Stimulated activated naive B cell treated with anti-CD40 and anti-IgM and Interleukin-4, amounts not matched to agents 10 μg/mL and 1 μg/mL and 100 μg/mL, for 72 hours (primary cell): ENCODE measurements around the gene TNFRSF18.

Source experiments
- ATAC-seq, 2 donors: fragments of 150-1000 bp; cut with Tn5 transposase; replicated peaks; 2 replicates each; pipeline ENCODE4 v1.10.0; 2021; ENCODE audit warnings: moderate library complexity in 1 of 2
- DNase-seq: peaks from one replicate; pipeline ENCODE4 v3.0.0; 2021
- H3K27ac Mint-ChIP-seq: one replicate; pipeline ENCODE4 v1.8.0; 2022; ENCODE audit warnings: mild to moderate bottlenecking, mixed read lengths
- H3K27me3 Mint-ChIP-seq, 2 donors: one replicate each; pipeline ENCODE4 v1.8.0; 2022; ENCODE audit warnings: mixed read lengths in 2 of 2
- H3K36me3 Mint-ChIP-seq, 2 donors: one replicate each; pipeline ENCODE4 v1.8.0; 2022; ENCODE audit warnings: mixed read lengths in 2 of 2, mild to moderate bottlenecking in 1 of 2
- H3K4me1 Mint-ChIP-seq, 2 donors: one replicate each; pipeline ENCODE4 v1.8.0; 2022; ENCODE audit warnings: mixed read lengths in 2 of 2, mild to moderate bottlenecking in 1 of 2
- H3K4me3 Mint-ChIP-seq, 2 donors: one replicate each; pipeline ENCODE4 v1.8.0; 2022; ENCODE audit warnings: mild to moderate bottlenecking in 2 of 2, mixed read lengths in 2 of 2, moderate library complexity in 1 of 2
- H3K9me3 Mint-ChIP-seq, 2 donors: one replicate each; pipeline ENCODE4 v1.8.0; 2022; ENCODE audit warnings: mixed read lengths in 2 of 2, mild to moderate bottlenecking in 1 of 2

TNFRSF18 gene

GRCh38 chr1:1236176-1236763 is 29.9 kb upstream of the TNFRSF18 start:
- peaks cover 20 to 58% of the 10 kb centered on the region in 2 donors for H3K4me1 Mint-ChIP-seq
- H3K27me3 Mint-ChIP-seq = peaks cover 0 to 6% of the 10 kb centered on the region in 2 donors
- H3K4me3 Mint-ChIP-seq = no peak overlapping the region
- H3K27ac Mint-ChIP-seq = peak overlapping the region; percentile 37
- H3K9me3 Mint-ChIP-seq = no peaks in the 10 kb centered on the region
- DNase-seq (no peak), ATAC-seq (no peak)
- H3K36me3 Mint-ChIP-seq = peaks cover 14 to 15% of the 10 kb centered on the region in 2 donors

GRCh38 chr1:1235016-1235744 is 28.8 kb upstream of the TNFRSF18 start:
- Mint-ChIP-seq H3K4me3 (no peak overlapping the region), H3K27ac (no peak overlapping the region), H3K27me3 (no peaks in the 10 kb centered on the region), H3K4me1 (peaks cover 24 to 67% of the 10 kb centered on the region in 2 donors), H3K36me3 (peaks cover 14 to 19% of the 10 kb centered on the region in 2 donors), H3K9me3 (no peaks in the 10 kb centered on the region)
- DNase-seq (no peak), ATAC-seq (no peak)

GRCh38 chr1:1234180-1234808 is 27.9 kb upstream of the TNFRSF18 start:
- Mint-ChIP-seq H3K27me3 (no peaks in the 10 kb centered on the region), H3K9me3 (no peaks in the 10 kb centered on the region), H3K27ac (peak overlapping the region; percentile 87), H3K4me3 (peak overlapping the region; percentile 72 to 80), H3K36me3 (peaks cover 18 to 27% of the 10 kb centered on the region in 2 donors), H3K4me1 (peaks cover 33 to 76% of the 10 kb centered on the region in 2 donors)
- DNase-seq (no peak), ATAC-seq (no peak)

- peaks cover 33 to 73% of the 10 kb centered on the region in 2 donors for H3K4me1 Mint-ChIP-seq
- ATAC-seq (no peak), DNase-seq (no peak)
- H3K27me3 Mint-ChIP-seq = no peaks in the 10 kb centered on the region
- H3K9me3 Mint-ChIP-seq = no peaks in the 10 kb centered on the region
- H3K27ac Mint-ChIP-seq = peak overlapping the region; percentile 87
- H3K4me3 Mint-ChIP-seq = peak overlapping the region; percentile 72 to 80
- H3K36me3 Mint-ChIP-seq = peaks cover 18 to 28% of the 10 kb centered on the region in 2 donors
These were observed 27.1 kb upstream of the TNFRSF18 start for GRCh38 chr1:1233567-1233892.

GRCh38 chr1:1232796-1233566 is 26.6 kb upstream of the TNFRSF18 start:
- Mint-ChIP-seq H3K27me3 (no peaks in the 10 kb centered on the region), H3K4me1 (peaks cover 31 to 67% of the 10 kb centered on the region in 2 donors), H3K27ac (peak overlapping the region; percentile 87), H3K36me3 (peaks cover 18 to 28% of the 10 kb centered on the region in 2 donors), H3K4me3 (peak overlapping the region; percentile 80 to 83), H3K9me3 (no peaks in the 10 kb centered on the region)
- DNase-seq (no peak), ATAC-seq (no peak)

GRCh38 chr1:1232208-1232795 is 25.9 kb upstream of the TNFRSF18 start, which contains the start of gene B3GALT6:
Gene B3GALT6, plus strand, starts transcription at chr1:1232237. Its CDS starts 42 bp downstream, at chr1:1232279.
- H3K4me1 Mint-ChIP-seq = peaks cover 29 to 60% of the 10 kb centered on the region in 2 donors
- DNase-seq = no peak
- H3K27me3 Mint-ChIP-seq = no peaks in the 10 kb centered on the region

GRCh38 chr1:1231400-1232207 is 25.2 kb upstream of the TNFRSF18 start, which contains the start of gene SDF4:
Gene SDF4, minus strand, starts transcription at chr1:1232001. Its CDS starts 3,229 bp downstream, at chr1:1228772.
- ATAC-seq (peak; percentile 95 to 98), DNase-seq (peak; percentile 95)
- Mint-ChIP-seq H3K36me3 (peaks cover 18 to 28% of the 10 kb centered on the region in 2 donors), H3K4me1 (peaks cover 27 to 53% of the 10 kb centered on the region in 2 donors), H3K27me3 (no peaks in the 10 kb centered on the region), H3K4me3 (peak within 1 kb of the TSS; percentile 87 to 94), H3K27ac (peak within 1 kb of the TSS; percentile 94), H3K9me3 (no peaks in the 10 kb centered on the region)

More at GRCh38 chr1:1232208-1232795, 25.9 kb upstream of the TNFRSF18 start, which contains the start of gene B3GALT6:
- Mint-ChIP-seq H3K9me3 (no peaks in the 10 kb centered on the region), H3K4me3 (peak within 1 kb of the TSS; percentile 87 to 94), H3K27ac (peak within 1 kb of the TSS; percentile 94), H3K36me3 (peaks cover 18 to 28% of the 10 kb centered on the region in 2 donors)
- ATAC-seq = no peak

GRCh38 chr1:1230656-1231399 is 24.4 kb upstream of the TNFRSF18 start:
- Mint-ChIP-seq H3K36me3 (peaks cover 22 to 34% of the 10 kb centered on the region in 2 donors), H3K27ac (peak overlapping the region; percentile 92), H3K27me3 (no peaks in the 10 kb centered on the region), H3K4me1 (peaks cover 24 to 52% of the 10 kb centered on the region in 2 donors), H3K4me3 (peak overlapping the region; percentile 87 to 94), H3K9me3 (no peaks in the 10 kb centered on the region)
- DNase-seq (no peak), ATAC-seq (no peak)

GRCh38 chr1:1229770-1230169 is 23.4 kb upstream of the TNFRSF18 start:
- no peak for ATAC-seq
- peaks cover 27 to 41% of the 10 kb centered on the region in 2 donors for H3K36me3 Mint-ChIP-seq
- DNase-seq = no peak
- H3K9me3 Mint-ChIP-seq = no peaks in the 10 kb centered on the region
- peak overlapping the region; percentile 70 for H3K27ac Mint-ChIP-seq
- H3K4me1 Mint-ChIP-seq = peaks cover 29 to 47% of the 10 kb centered on the region in 2 donors
- H3K4me3 Mint-ChIP-seq = peak overlapping the region; percentile 15 to 87
- no peaks in the 10 kb centered on the region for H3K27me3 Mint-ChIP-seq

- no peaks in the 10 kb centered on the region for H3K27me3 Mint-ChIP-seq
- H3K36me3 Mint-ChIP-seq = peaks cover 19 to 36% of the 10 kb centered on the region in 2 donors
- H3K9me3 Mint-ChIP-seq = no peaks in the 10 kb centered on the region
- no peak overlapping the region for H3K4me3 Mint-ChIP-seq
- peak overlapping the region; percentile 31 for H3K27ac Mint-ChIP-seq
- H3K4me1 Mint-ChIP-seq = peaks cover 20 to 36% of the 10 kb centered on the region in 2 donors
- DNase-seq = no peak
- no peak for ATAC-seq
These were observed 22.4 kb upstream of the TNFRSF18 start for GRCh38 chr1:1228596-1229321.

- no peak overlapping the region for H3K27ac Mint-ChIP-seq
- no peak for DNase-seq
These were observed 21.8 kb upstream of the TNFRSF18 start for GRCh38 chr1:1228187-1228586.

GRCh38 chr1:1227386-1227785 is 21.0 kb upstream of the TNFRSF18 start:
- no peaks in the 10 kb centered on the region for H3K9me3 Mint-ChIP-seq
- peaks cover 21 to 41% of the 10 kb centered on the region in 2 donors for H3K4me1 Mint-ChIP-seq
- ATAC-seq (no peak), DNase-seq (no peak)
- no peak overlapping the region for H3K27ac Mint-ChIP-seq
- H3K4me3 Mint-ChIP-seq = no peak overlapping the region
- no peaks in the 10 kb centered on the region for H3K27me3 Mint-ChIP-seq
- H3K36me3 Mint-ChIP-seq = peaks cover 26 to 43% of the 10 kb centered on the region in 2 donors

More at GRCh38 chr1:1228187-1228586, 21.8 kb upstream of the TNFRSF18 start:
- Mint-ChIP-seq H3K4me3 (no peak overlapping the region), H3K9me3 (no peaks in the 10 kb centered on the region), H3K27me3 (no peaks in the 10 kb centered on the region), H3K36me3 (peaks cover 18 to 35% of the 10 kb centered on the region in 2 donors), H3K4me1 (peaks cover 18 to 34% of the 10 kb centered on the region in 2 donors)
- no peak for ATAC-seq
